Right ventricle myocardium superior (tissue), 1 donor: Measurements from ENCODE around the gene MYO5B. TPM values are rescaled to one million over a fixed set of nuclear protein-coding genes. Genes with fewer than 3 reads are reported as not detected.
A peak's percentile ranks its signal among the peaks of the same experiment; 100 is the strongest.
"Not testable (repeated sequence)": the region's sequence is repeated elsewhere in the genome, so short reads cannot be mapped to it uniquely, and the experiment has no call there.

Experiments
- ATAC-seq: fragments of 200-7000 bp; cut with Tn5 transposase; one replicate; pipeline ENCODE4 v1.9.1; 2020; ENCODE audit warnings: mild to moderate bottlenecking; ENCODE audit not compliant: poor library complexity
- DNase-seq: peaks from one replicate; pipeline ENCODE4 v3.0.0-alpha.2; 2020
- intact Hi-C: fragments of 100-400 bp; cut with DNase I; formaldehyde crosslinking; loops from one replicate; pipeline ENCODE4 v1.11.2; 2022
- total RNA-seq: library from RNA; stranded (reverse); fragmentation: NEBNext Ultra II Directional; extraction: Animal tissue kit (Norgen Biotek cat#: 25700); gene quantifications from one replicate; pipeline ENCODE4 v1.2.1, GENCODE V29; 2021
- donor health status: DM: no; HTN: yes; CAD: no; lungs with severe emphysema.

Gene MYO5B
- total RNA-seq, 1 donor from 2014 or later, result 0.38 TPM

- intact Hi-C loops, result no loop called here
- ATAC-seq (peak; percentile 97), DNase-seq (peak; percentile 92)
Measured at GRCh38 chr18:49813319-49814146, 381.4 kb downstream of the MYO5B start, which contains the start of gene ACAA2. ACAA2 (minus strand) TSS chr18:49813533; CDS start chr18:49813484, 49 bp downstream.

- peak; percentile 59 for DNase-seq
- peak; percentile 49 for ATAC-seq
- intact Hi-C loops, result no loop called here
Measured at GRCh38 chr18:49813069-49813318, 382.0 kb downstream of the MYO5B start.

GRCh38 chr18:49812286-49813068 lies 382.5 kb downstream of the MYO5B start:
- intact Hi-C loops, result no loop called here
- no peak for DNase-seq
- no peak for ATAC-seq

GRCh38 chr18:49811151-49811938 lies 383.6 kb downstream of the MYO5B start:
- ATAC-seq (no peak), DNase-seq (no peak)
- intact Hi-C loops, result no loop called here

GRCh38 chr18:49808553-49809191 lies 386.3 kb downstream of the MYO5B start:
- ATAC-seq, intact Hi-C loops, DNase-seq: not testable (repeated sequence)

- ATAC-seq, result no peak
- intact Hi-C loops, result no loop called here
- no peak for DNase-seq
Measured at GRCh38 chr18:49804096-49804495, 390.9 kb downstream of the MYO5B start.

- ATAC-seq (peak; percentile 70), DNase-seq (no peak)
- intact Hi-C loops, result no loop called here
Measured at GRCh38 chr18:49802623-49803022, 392.3 kb downstream of the MYO5B start.

GRCh38 chr18:49800491-49800890 lies 394.5 kb downstream of the MYO5B start:
- intact Hi-C loops, DNase-seq: not testable (repeated sequence)

GRCh38 chr18:49799806-49800205 lies 395.1 kb downstream of the MYO5B start:
- intact Hi-C loops, result loop anchor here (10.0 kb wide), 1 partner anchor 235 kb away; the partner anchor contains the start of gene LIPG
- not testable (repeated sequence) for ATAC-seq, DNase-seq

More at GRCh38 chr18:49800491-49800890, 394.5 kb downstream of the MYO5B start:
- ATAC-seq, result not testable (repeated sequence)

- ATAC-seq (no peak), DNase-seq (no peak)
- intact Hi-C loops, result loop anchor here (10.0 kb wide), 1 partner anchor 233 kb away; the partner anchor contains the start of gene LIPG
Measured at GRCh38 chr18:49798001-49798400, 396.9 kb downstream of the MYO5B start.

GRCh38 chr18:49795612-49796552 lies 399.1 kb downstream of the MYO5B start:
- ATAC-seq (no peak), DNase-seq (no peak)
- intact Hi-C loops, result loop anchor here (10.0 kb wide), 1 partner anchor 231 kb away; the partner anchor contains the start of gene LIPG

GRCh38 chr18:49794743-49795142 lies 400.2 kb downstream of the MYO5B start:
- intact Hi-C loops, result loop anchor here (10.0 kb wide), 1 partner anchor 230 kb away; the partner anchor contains the start of gene LIPG
- ATAC-seq (no peak), DNase-seq (no peak)

- intact Hi-C loops, result loop anchor here (10.0 kb wide), 1 partner anchor 225 kb away; the partner anchor contains the start of gene LIPG
- ATAC-seq, DNase-seq: not testable (repeated sequence)
Measured at GRCh38 chr18:49789560-49790134, 405.3 kb downstream of the MYO5B start.

GRCh38 chr18:49788327-49788898 lies 406.5 kb downstream of the MYO5B start:
- no peak for DNase-seq
- ATAC-seq, result no peak
- intact Hi-C loops, result no loop called here

- intact Hi-C loops, result no loop called here
- ATAC-seq (no peak), DNase-seq (no peak)
Measured at GRCh38 chr18:49786019-49786720, 408.8 kb downstream of the MYO5B start.
